Hepatocyte (in vitro differentiated cells): ENCODE results near the gene LAMB4. TPM values are rescaled to one million over a fixed set of nuclear protein-coding genes. Genes with fewer than 3 reads are reported as not detected.

Experiments
- DNase-seq: peaks from one replicate; pipeline ENCODE4 v3.0.0-alpha.2; 2016; ENCODE audit warnings: low spot score
- H2AFZ ChIP-seq: fragments of 200-600 bp; sonication (generic); 2 replicates; pipeline ENCODE4 v1.6.0; 2016; ENCODE audit warnings: antibody characterized with exemption, mild to moderate bottlenecking
- H3K27ac ChIP-seq: fragments of 200-600 bp; sonication (generic); 2 replicates; pipeline ENCODE4 v1.5.1; 2016; ENCODE audit warnings: mild to moderate bottlenecking
- H3K27me3 ChIP-seq: fragments of 200-600 bp; sonication (generic); 2 replicates; pipeline ENCODE4 v1.6.1; 2016
- H3K36me3 ChIP-seq: fragments of 200-600 bp; sonication (generic); replicated peaks from 2 replicates; pipeline ENCODE4 v1.5.1; 2016; ENCODE audit warnings: low read depth; ENCODE audit not compliant: insufficient read depth
- H3K4me1 ChIP-seq: fragments of 200-600 bp; sonication (generic); 2 replicates; pipeline ENCODE4 v1.5.1; 2016; ENCODE audit warnings: mild to moderate bottlenecking, moderate library complexity; ENCODE audit not compliant: insufficient read depth
- H3K4me2 ChIP-seq: fragments of 200-600 bp; sonication (generic); 2 replicates; pipeline ENCODE4 v1.6.0; 2016
- H3K4me3 ChIP-seq: fragments of 200-600 bp; sonication (generic); 2 replicates; pipeline ENCODE4 v1.5.1; 2016; ENCODE audit warnings: mild to moderate bottlenecking
- H3K79me2 ChIP-seq: fragments of 200-600 bp; sonication (generic); 2 replicates; pipeline ENCODE4 v1.6.0; 2017; ENCODE audit warnings: mild to moderate bottlenecking
- H3K9me2 ChIP-seq: fragments of 200-600 bp; sonication (generic); replicated peaks from 2 replicates; pipeline ENCODE4 v1.6.0; 2017; ENCODE audit warnings: mild to moderate bottlenecking; ENCODE audit not compliant: insufficient read depth
- H3K9me3 ChIP-seq: fragments of 200-600 bp; sonication (generic); 2 replicates; pipeline ENCODE4 v1.5.1; 2016; ENCODE audit warnings: low read depth, mild to moderate bottlenecking
- H4K20me1 ChIP-seq: fragments of 200-600 bp; sonication (generic); 2 replicates; pipeline ENCODE4 v1.6.0; 2016; ENCODE audit warnings: mild to moderate bottlenecking; ENCODE audit not compliant: insufficient read depth, poor library complexity, severe bottlenecking
- CTCF ChIP-seq: fragments of 200-600 bp; sonication (generic); IDR thresholded peaks from 2 replicates; pipeline ENCODE4 v1.5.1; 2016; ENCODE audit warnings: antibody characterized with exemption, mild to moderate bottlenecking; ENCODE audit not compliant: poor library complexity
- EZH2 ChIP-seq: fragments of 200-600 bp; sonication (generic); IDR thresholded peaks from 2 replicates; pipeline ENCODE4 v1.6.1; 2016; ENCODE audit warnings: antibody characterized with exemption, mild to moderate bottlenecking, borderline replicate concordance
- EZH2phosphoT487 ChIP-seq: fragments of 200-600 bp; sonication (generic); IDR thresholded peaks from one replicate; pipeline ENCODE4 v1.6.1; 2018; ENCODE audit warnings: antibody characterized with exemption, mild to moderate bottlenecking, low read depth, moderate library complexity; ENCODE audit not compliant: unreplicated experiment, severe bottlenecking
- WGBS: methylation state at CpG from one replicate; pipeline ENCODE4 v1.1.6; 2016; ENCODE audit warnings: low lambda C conversion rate; ENCODE audit errors: missing lambda C conversion rate; 5-methylcytosine and 5-hydroxymethylcytosine counted together
- polyA plus RNA-seq: library from polyadenylated mRNA; unstranded; fragments of >200 nt; fragmentation: Nextera tagmentation; extraction: Ambion mirVana; gene quantifications from 2 replicates; pipeline ENCODE4 v1.2.1, GENCODE V29; 2016
- total RNA-seq: library from RNA; depleted of rRNA; stranded (reverse); fragments of >200 nt; gene quantifications from 2 replicates; pipeline ENCODE4 v1.2.3, GENCODE V29; 2014

LAMB4 gene
- total and polyA plus RNA-seq, 2 experiments from 2014 or later, result 1.3 to 1.9 TPM

- no peak for DNase-seq
- Histone ChIP-seq H3K27ac (no peak overlapping the region), H3K4me1 (peaks cover under 1% of the 10 kb centered on the region), H3K4me3 (no peak overlapping the region), H3K79me2 (no peaks in the 10 kb centered on the region), H3K36me3 (no peaks in the 10 kb centered on the region), H3K4me2 (no peak overlapping the region), H4K20me1 (no peaks in the 10 kb centered on the region), H3K9me2 (no peaks in the 10 kb centered on the region), H3K9me3 (no peaks in the 10 kb centered on the region), H2AFZ (no peak overlapping the region), H3K27me3 (no peaks in the 10 kb centered on the region)
- no peak for TF ChIP-seq EZH2phosphoT487
- TF ChIP-seq EZH2, result no peak
- no peak for TF ChIP-seq CTCF
- WGBS, result 95% methylated on average over 6 of the region's 6 CpGs
Measured at GRCh38 chr7:108024538-108024937, 105.6 kb downstream of the LAMB4 start.

- TF ChIP-seq EZH2phosphoT487 (no peak), EZH2 (no peak), CTCF (no peak)
- Histone ChIP-seq H3K79me2 (no peaks in the 10 kb centered on the region), H3K4me1 (peaks cover 3% of the 10 kb centered on the region), H4K20me1 (no peaks in the 10 kb centered on the region), H2AFZ (no peak overlapping the region), H3K9me2 (no peaks in the 10 kb centered on the region), H3K9me3 (no peaks in the 10 kb centered on the region), H3K27me3 (no peaks in the 10 kb centered on the region), H3K36me3 (no peaks in the 10 kb centered on the region), H3K27ac (no peak overlapping the region), H3K4me3 (no peak overlapping the region), H3K4me2 (no peak overlapping the region)
- whole genome bisulfite sequencing, result 97% methylated on average over 2 of the region's 2 CpGs
- DNase-seq, result no peak
Measured at GRCh38 chr7:108020585-108020984, 109.6 kb downstream of the LAMB4 start.

- no peak overlapping the region for H3K4me2 ChIP-seq
- TF ChIP-seq EZH2phosphoT487 (no peak), EZH2 (no peak), CTCF (no peak)
- H2AFZ ChIP-seq, result no peak overlapping the region
- no peaks in the 10 kb centered on the region for H3K9me2 ChIP-seq
- no peaks in the 10 kb centered on the region for H3K9me3 ChIP-seq
- 96% methylated on average over 4 of the region's 4 CpGs for WGBS
- H4K20me1 ChIP-seq, result no peaks in the 10 kb centered on the region
- no peak overlapping the region for H3K4me3 ChIP-seq
- H3K27me3 ChIP-seq, result no peaks in the 10 kb centered on the region
- H3K27ac ChIP-seq, result no peak overlapping the region
- DNase-seq, result no peak
- H3K36me3 ChIP-seq, result no peaks in the 10 kb centered on the region
- H3K79me2 ChIP-seq, result no peaks in the 10 kb centered on the region
- peaks cover 12% of the 10 kb centered on the region for H3K4me1 ChIP-seq
Measured at GRCh38 chr7:108018668-108019067, 111.5 kb downstream of the LAMB4 start.

- Histone ChIP-seq H2AFZ (no peak overlapping the region), H3K4me2 (no peak overlapping the region), H3K9me3 (no peaks in the 10 kb centered on the region), H3K4me3 (no peak overlapping the region), H3K79me2 (no peaks in the 10 kb centered on the region), H3K27me3 (no peaks in the 10 kb centered on the region), H3K36me3 (no peaks in the 10 kb centered on the region), H3K27ac (no peak overlapping the region), H3K4me1 (peaks cover 16% of the 10 kb centered on the region), H4K20me1 (no peaks in the 10 kb centered on the region), H3K9me2 (no peaks in the 10 kb centered on the region)
- 57% methylated on average over 4 of the region's 4 CpGs for WGBS
- no peak for DNase-seq
- TF ChIP-seq EZH2phosphoT487 (no peak), CTCF (no peak), EZH2 (no peak)
Measured at GRCh38 chr7:108017776-108018151, 112.4 kb downstream of the LAMB4 start.
